ELF-1 (cell line): Measurements from ENCODE around the gene RTP2.

Experiments used
- DNase-seq: peaks from one replicate; pipeline ENCODE4 v3.0.0-alpha.2; 2016; ENCODE audit warnings: low read depth, low spot score

The RTP2 gene

GRCh38 chr3:187669675-187670504 lies 32.5 kb downstream of the RTP2 start, which contains the start of gene SST:
Gene SST, minus strand, starts transcription at chr3:187670394. Its CDS starts 103 bp downstream, at chr3:187670291.
- DNase-seq: peak; percentile 79

- DNase-seq: no peak
Measured at GRCh38 chr3:187667526-187667925, 34.8 kb downstream of the RTP2 start.

GRCh38 chr3:187665764-187666402 lies 36.5 kb downstream of the RTP2 start:
- no peak for DNase-seq

- no peak for DNase-seq
Measured at GRCh38 chr3:187665010-187665409, 37.3 kb downstream of the RTP2 start.

- no peak for DNase-seq
Measured at GRCh38 chr3:187662848-187663409, 39.4 kb downstream of the RTP2 start.

- no peak for DNase-seq
Measured at GRCh38 chr3:187661267-187661666, 41.1 kb downstream of the RTP2 start.

- no peak for DNase-seq
Measured at GRCh38 chr3:187651282-187651681, 51.1 kb downstream of the RTP2 start.
